NB4 (cell line): ENCODE measurements around the gene DGKD.

ENCODE experiments used
- CTCF ChIP-seq: IDR thresholded peaks from one replicate; pipeline ENCODE4 v1.5.1; 2012; ENCODE audit warnings: low read depth, low read length
- MAX ChIP-seq: IDR thresholded peaks from 2 replicates; pipeline ENCODE4 v1.6.1; 2011; ENCODE audit warnings: low read depth, low read length
- MYC ChIP-seq: IDR thresholded peaks from 2 replicates; pipeline ENCODE4 v1.6.1; 2011; ENCODE audit warnings: low read depth, low read length
- POLR2A ChIP-seq: IDR thresholded peaks from 2 replicates; pipeline ENCODE4 v1.6.1; 2011; ENCODE audit warnings: mild to moderate bottlenecking; ENCODE audit not compliant: insufficient read length; ENCODE audit errors: extremely low read depth

- TF ChIP-seq CTCF (no peak), POLR2A (no peak), MAX (no peak), MYC (no peak)
Measured at GRCh38 chr2:233439191-233439590, 84.9 kb downstream of the DGKD start.
